HCEC 1CT (cell line): ENCODE results near the gene HOXD11.

Experiments
- DNase-seq: peaks from one replicate; pipeline ENCODE4 v3.0.0-alpha.2; 2017

The HOXD11 gene

DNA sequence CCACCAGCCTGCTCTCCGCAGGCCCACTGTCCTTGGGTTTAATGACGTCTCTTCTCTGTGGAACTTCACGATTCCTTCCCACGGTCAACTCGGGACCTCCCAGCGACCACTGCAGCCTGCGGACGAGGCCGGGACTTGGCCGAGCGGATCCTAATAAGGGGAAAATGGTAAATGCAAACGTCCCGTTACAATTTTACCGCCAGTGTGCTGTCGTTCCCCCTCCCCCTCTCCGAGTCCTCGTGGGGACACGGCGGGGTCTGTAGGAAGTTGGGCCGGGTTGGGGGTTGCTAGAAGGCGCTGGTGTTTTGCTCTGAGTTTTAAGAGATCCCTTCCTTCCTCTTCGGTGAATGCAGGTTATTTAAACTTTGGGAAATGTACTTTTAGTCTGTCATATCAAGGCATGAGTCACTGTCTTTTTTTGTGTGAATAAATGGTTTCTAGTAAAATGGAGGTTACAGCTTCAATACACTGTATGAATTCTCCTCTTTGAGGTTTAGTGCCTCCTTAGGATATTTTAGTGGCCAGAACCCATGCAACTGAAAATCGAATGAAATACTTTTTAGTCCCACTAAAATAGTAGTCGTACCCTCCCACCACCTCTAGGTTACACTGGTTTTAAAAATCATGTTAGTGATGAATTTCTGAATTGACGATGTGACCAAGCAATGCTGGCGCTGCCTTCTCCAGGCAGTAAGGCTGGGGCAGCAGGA, 2.3 kb downstream of the HOXD11 start:
- no peak for DNase-seq

DNA sequence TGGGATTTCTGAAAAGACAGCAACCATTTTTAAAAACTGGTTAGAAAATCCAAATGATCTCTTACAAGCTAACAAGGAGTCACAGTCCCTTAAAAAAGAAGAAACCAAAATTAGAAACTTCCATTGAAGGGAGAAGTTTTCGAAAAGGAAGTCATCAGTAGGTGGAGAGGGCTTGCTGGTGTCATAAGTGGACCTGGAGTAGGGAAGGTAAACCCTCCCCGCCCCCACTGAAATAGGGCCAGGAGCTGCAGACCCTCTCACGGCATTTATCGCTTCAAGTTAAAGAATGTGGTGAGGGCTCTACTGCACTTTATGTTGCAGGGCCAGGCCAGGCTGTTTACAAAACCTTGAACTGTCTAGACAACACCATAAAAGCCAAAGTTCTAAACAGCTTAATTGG, 2.9 kb downstream of the HOXD11 start:
- no peak for DNase-seq

DNA sequence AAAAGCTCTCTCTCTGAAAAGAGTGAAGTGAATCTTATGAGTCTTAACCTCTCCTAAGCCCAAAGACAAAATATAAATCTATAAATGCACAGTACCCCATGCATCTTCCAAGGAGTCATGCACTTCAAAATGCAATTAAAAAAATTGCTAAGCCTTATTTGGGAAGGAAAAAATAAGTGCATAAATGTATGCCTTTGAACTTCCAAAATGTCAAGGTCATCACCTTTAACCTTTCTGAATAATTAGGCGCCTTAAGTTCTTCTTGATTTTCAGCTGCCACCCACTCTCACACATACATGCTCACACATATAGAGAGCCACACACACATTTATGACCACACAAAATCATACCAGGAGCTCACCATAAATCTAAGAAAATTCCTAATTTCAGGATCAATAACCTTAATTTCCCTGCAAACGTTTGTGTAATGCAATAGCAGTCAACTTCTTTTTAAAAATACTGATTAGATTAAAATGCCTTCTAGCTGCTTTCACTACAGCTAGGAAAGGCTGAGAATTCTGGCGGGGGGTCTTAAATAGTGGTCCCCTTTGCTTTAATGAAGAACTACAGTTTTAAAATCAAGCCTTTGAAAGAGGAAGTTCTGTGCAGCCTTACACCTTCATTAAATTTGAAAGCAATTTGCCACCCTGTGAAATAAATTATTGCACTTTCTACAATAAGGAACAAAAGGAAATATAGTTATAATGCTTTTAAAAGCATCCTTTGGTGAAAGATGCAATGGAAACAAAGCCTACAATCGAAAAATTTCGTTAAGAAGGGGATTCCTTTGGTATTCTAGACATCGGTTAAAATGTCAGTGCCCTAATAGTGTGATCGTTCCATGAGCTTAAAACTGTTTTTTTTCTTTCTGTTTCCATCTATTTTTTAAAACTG, 3.6 kb downstream of the HOXD11 start:
- DNase-seq = no peak

DNA sequence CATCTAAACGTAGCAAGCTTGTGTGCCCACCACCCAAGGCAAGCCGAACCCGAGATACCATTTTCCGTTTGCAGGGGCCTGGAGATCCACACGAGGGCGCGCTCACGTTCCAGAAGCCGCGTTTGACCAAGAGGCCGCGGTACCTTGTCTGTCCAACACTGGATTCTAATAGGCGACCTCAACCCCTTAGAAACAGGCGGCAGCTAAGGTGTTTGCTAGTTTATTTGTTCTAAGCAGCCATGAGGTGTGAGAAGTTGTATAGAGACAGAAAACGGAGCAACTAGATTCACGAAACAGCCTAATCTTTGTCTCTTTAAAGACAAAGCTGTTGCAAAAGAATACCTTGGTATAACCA, 4.2 kb downstream of the HOXD11 start:
- no peak for DNase-seq

DNA sequence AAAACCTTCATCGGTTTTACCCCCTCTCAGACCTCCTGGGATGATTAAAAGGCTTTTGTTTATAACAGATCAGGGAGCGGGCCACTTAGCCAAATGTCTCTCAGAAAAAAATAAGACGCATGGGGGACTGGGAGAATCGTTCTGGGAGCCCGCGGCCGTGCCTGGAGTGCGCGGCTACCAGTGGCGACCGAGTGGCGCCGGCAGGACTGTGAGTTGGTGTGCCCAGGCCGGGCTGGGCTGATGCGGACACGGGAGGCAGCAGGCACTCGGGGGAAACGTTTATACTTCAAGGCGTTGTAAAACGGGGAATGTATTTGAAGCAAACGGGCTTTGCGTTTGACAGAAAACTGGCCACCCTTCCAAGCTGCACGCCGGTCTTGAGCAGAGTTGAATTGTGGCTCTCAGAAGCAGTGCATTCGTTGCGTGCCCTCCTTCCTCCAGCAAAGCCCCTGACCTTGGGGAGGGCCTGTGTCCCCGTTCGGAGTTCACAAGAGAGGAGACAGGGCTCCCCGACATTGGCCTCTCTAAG, 4.8 kb downstream of the HOXD11 start:
- DNase-seq = no peak

DNA sequence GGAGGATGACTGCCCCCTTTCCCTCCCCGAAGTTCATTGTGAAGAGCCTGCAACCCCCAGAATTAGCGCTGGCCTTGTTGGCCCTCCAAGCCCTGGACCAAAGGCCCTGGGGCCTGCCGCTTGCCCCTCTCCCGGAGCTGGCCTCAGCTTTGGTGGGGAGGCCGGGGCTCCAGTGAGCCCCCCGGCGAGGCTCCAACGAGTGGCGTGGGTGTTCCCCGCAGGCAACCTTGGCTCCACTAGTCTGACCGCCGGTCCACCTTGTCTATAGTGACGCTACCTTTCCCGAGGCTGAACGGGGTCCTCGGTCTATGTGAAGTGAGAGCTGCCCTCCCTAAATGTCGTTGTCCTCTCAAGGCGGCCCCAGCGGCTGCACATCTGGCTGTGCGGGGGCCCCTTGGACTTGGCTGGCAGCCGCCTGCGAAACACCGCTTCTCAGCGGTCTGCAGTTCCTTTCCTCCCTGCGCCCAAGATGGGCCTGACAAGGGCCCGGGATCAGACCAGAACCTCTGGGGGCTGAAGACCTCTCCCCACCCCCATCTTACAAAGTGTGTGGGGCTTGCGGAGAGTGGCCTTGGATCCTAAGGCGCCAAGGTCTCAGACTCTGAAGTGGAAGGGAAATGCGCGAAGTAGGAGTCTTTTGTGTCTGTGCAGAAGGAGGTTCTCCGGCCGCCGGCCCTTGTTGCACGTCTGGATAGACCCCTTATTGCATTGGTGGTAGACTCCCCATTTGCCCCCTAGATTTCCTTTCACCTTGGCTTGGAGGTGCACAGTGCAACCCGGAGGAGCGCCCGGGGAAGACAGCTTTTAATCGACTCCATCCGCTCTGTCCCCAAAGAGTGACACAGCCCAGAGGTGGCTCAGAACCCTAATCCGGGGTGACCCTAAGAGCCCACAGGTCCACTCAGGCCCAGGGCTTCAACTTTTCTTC, 5.6 kb downstream of the HOXD11 start:
- DNase-seq = no peak

DNA sequence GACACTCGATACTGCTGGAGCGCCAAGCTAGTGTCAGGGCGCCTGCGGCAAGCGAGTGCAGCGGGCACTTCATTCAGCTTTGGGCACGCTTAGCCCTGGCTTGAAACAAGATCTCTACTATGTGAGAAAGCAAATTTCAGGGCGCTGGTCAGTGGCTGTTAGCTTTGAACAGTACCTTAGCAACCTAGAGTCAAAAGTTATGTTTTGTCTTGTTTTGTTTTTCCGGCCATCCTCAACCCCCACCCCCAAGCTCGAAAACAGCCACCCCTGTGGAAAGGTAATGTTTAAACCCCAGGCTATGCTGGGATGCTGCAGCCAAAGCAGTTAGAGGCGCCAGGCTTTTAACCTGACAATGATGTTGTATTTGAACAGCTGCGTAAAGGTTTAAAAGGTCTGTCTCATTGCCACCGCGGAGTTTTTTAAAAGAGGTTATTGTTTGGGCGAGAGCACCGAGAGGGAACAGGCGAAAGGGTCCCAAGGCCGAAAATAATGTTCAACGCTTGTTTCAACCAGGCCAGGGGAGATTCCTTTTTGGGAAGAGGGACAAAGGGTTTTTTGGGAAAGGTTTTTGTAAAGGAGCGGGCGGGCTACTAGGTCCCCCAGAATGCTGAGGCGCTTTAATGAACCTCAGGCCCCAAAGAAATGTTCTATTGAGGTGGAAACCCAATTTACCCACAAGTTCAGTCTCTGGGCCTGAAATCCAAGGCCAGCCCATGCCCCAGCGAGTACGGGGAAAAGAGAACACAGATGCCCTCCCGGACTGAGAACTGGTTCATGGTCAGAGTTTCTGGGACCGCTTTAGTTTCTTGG, 7.2 kb downstream of the HOXD11 start:
- DNase-seq = no peak

DNA sequence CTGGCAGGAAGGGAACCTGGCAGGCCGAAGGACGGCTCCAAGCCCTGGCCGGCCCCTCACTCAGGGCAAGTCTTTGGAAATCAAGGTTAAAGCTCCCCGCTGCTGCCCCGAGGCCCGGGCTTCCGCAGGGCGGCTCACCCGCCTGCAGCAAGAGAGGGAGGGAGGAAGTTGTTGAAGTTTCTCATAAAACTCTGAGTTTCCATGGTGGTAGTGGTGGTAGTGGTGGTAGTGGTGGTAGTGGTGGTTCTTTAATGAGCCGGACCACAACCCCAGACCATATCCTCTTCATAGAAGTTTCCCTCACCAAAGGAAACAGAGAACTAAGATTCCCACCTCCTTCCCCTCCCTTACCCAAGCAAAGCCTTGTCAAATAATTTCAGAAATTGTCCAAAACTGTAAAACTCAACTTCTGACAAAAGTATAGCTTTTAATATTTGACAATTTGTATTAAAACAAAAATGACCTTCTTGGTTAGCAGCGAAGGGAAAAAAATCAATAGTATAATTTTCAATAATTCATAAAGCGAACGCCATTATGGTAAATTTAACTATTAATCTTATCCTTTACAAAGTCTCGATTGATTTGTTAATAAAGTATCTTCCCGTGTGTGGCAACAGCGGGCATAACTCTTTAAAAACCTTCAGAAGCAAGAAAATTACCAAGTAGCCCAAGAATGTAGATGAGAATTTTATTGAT, 8.0 kb downstream of the HOXD11 start:
- DNase-seq = no peak

DNA sequence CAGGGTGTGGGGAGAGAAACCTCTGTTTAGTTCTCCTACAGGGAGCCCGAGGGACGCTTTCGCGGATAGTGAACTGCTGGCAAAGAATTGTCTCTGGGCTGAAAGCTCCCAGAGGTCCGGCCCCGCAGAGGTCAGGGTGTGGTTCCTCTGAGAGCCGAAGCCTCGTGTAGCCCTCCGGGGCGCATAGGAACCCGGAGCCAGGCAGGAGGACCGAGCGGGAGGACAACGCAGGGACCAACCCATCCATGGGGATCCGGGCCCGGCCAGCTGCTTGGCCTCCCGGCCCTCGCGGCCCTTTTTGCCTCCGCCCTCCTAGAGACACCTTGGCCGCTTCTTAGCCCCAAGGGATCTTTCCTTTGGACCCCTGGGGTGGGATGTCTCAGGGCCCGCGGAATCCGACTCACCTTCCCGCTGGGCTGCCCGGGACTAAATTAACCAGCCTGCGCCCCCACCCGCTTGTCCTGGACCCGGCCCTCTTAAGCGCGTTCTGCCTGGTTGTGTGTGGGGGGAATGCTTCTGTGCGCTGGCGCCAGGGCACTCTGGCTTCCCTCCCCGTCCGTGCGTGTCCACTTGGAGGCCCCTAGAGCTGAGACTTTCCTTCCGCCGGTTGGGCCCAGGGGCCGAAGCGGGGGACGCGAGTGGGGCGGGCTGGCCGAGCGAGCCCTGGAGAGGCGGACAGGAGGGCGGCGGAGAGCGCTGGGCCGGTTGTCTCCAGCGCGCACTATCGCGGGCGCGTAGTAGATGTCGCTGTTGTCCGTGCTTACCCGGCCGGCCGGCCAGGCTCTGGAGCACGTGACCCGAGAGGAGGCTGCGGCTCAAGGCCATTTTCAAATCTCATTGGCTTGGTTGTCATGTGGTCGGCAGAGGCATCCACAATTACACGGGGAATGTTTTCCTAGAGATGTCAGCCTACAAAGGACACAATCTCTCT, 9.1 kb downstream of the HOXD11 start, which contains the start of gene HOXD10:
Gene HOXD10 (plus strand): TSS at position 896 of the 931 bp plus-strand sequence. CDS start 56 bp downstream, outside the sequence.
- DNase-seq = no peak

DNA sequence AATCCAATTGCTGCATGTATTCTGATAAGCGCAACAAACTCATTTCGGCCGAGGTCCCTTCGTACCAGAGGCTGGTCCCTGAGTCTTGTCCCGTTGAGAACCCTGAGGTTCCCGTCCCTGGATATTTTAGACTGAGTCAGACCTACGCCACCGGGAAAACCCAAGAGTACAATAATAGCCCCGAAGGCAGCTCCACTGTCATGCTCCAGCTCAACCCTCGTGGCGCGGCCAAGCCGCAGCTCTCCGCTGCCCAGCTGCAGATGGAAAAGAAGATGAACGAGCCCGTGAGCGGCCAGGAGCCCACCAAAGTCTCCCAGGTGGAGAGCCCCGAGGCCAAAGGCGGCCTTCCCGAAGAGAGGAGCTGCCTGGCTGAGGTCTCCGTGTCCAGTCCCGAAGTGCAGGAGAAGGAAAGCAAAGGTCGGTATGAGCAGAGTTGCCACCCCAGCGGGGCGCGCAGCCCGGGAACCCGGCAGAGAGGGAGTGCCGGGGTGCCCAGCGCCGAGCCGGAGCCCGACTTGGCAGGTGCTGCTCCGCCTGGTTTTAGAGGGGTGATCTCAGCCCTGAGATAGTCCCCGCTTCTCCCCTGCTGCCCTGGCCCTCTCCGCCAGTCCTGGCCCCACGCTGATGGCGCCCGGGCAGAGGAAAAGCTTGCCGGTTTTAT, 10.2 kb downstream of the HOXD11 start:
- no peak for DNase-seq

DNA sequence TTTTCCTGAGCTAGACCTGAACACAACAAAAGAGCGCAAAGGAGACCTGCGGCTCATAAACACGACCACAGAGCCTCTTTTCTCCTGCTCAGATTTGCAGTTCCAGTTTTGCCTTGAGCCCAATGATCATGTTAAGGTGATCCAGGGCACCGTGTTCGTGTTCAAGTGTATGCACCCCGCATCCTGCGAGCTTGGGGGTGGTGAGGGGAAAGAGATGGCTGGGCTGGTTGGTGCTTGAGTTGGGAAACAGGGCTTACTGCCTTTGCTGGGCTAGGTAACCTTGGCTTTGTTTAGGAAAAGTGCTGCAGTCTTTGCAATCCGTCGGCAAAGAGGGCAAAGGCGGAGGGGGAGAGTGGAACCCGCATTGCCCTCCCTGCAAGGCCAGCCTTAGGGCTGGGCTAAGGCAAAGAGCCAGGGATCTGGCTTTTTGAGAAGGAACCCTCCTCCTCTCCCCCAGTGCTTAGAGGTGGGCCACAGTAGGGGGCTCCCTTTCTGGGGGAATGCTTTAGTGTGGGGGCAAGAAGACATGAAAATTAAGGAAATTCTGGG, 10.8 kb downstream of the HOXD11 start:
- no peak for DNase-seq

DNA sequence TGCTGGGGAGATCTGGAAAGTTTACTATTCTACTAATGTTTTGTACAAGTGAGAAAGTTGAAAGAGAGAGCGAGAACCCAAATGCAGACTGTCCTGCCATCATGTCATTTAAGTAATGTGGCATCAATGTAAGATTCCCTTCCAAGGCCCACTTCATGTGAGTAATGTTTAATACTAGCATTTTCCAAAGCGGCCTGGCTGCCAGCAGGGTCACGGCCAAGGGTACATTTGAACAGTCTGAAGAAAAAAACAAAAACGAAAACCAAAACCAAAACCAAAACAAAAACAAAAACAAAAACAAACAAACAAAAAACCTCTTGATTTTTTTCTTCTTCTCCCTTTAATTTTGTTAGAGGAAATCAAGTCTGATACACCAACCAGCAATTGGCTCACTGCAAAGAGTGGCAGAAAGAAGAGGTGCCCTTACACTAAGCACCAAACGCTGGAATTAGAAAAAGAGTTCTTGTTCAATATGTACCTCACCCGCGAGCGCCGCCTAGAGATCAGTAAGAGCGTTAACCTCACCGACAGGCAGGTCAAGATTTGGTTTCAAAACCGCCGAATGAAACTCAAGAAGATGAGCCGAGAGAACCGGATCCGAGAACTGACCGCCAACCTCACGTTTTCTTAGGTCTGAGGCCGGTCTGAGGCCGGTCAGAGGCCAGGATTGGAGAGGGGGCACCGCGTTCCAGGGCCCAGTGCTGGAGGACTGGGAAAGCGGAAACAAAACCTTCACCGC, 11.7 kb downstream of the HOXD11 start:
- DNase-seq = no peak

DNA sequence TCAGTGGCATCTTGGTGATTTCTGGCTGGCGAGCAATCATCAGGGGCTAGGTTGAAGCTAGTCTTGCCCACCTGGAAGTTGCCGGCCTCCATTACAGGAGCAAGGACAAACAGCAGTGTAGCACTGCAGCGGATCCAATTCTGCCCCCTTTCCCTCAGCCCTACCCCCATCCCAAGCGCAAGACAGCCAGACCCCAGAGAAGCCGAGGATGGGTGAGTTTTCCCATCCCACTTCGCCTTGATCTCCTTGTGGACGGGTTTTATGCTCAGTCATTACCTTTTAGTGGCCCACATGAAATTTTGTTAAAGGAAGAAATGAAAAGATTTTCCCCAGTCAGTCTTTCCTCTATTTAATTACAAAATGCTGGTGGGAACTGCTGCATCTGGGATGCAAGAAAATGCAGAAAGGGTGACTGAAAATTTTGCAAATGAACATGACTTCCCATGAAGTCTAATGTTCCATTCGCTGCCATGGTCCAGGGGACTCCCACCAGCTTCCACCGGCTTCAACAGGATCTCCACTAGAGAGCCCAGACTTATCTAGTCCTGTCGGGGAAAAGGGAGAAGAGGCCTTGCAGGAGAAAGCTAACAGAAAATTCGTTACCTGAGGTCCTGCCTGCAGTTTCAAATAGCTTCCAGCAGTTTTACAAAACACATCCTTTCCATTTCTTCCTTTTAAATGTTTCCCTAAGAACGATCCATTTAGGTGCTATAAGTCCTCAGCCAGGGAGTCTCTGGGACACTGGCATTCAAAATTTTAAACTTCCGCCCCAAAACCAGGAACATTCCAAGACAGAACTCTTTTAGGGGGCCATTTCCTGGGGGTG, 13.5 kb downstream of the HOXD11 start:
- DNase-seq = no peak

DNA sequence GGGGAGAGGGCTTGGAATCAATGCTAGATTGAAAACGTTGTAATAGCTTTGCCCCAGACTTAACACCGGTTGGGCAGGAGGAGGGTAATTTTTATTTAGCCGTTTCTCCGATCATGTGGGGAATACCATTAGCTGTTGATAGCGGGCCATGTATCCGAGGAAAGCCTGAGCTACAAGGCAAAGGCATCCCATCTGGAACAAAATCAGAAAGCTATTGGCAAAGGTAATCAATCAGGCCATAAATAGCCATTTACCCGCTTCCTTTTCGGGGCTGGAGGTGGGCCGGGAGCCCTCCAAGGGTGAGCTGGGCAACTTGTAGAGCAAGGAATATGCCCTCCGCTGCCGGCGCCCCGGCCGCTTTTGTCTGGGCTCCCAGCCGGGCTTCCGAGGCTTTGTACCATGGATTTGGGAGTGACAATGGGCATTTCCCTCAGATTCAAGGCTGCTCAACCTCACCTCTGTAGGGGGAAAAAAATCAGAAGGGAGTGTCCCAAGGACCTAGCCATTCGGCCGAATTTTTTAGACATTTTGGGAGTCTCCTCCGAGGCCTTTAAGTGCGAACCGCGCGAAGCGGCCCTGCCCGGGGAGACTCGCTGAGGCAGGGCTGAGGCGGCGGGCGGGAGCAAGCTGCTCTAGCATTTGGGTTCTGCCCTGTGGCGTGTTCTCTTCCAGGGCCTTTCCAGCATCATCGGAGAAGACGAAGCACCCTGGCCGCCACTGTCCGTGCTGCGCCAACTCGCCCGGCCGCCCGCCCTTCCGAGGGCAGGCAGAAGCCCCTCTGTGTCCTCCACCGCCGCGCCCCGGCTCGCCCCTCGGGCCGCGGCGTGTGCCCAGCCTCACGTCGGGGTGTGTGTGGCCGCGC, 14.3 kb downstream of the HOXD11 start:
- no peak for DNase-seq

DNA sequence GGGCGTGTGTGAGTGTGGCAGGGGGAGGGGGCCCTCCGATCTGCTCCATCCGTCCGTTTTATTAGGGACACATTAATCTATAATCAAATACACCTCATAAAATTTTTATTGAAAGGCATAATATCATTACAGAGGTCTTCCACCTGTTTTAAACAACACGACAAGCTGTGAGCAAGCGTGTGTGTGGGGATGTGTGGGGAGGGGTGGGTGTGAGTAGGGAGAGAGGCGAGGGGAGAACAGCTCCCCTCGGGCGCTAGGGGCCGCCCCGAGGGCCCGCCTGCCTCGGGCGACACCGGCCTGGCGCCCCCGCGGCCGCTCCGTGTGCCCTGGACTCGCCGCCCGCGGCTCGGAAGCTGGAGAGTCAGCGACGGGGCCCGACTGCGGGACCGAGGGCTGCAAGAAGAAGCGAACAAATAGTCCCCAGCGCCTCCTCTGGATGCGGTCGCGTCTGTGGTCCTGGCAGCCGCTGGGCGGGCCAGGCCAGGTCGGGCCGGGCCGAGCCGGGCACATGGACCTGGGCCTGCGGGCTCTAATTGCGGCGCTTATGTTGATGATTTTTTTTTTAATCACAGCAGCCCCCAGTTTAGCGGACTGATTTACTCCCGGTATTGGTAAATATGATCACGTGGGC, 15.1 kb downstream of the HOXD11 start:
- DNase-seq = no peak
